Natural killer cell (primary cell): ENCODE measurements around the gene MGMT. TPM values are rescaled to one million over a fixed set of nuclear protein-coding genes. Genes with fewer than 3 reads are reported as not detected.

Source experiments
- ATAC-seq, 3 donors: fragments of 150-1000 bp in 2 of 3; fragments of 200-7000 bp in 1 of 3; cut with Tn5 transposase; 1 replicate in 1 of 3; 2 replicates in 2 of 3; pipeline ENCODE4 v1.10.0; 2021; ENCODE audit warnings: mild to moderate bottlenecking in 2 of 3, moderate library complexity in 2 of 3
- DNase-seq, 2 donors: peaks; one replicate each; pipeline versions ENCODE4 v3.0.0 to v3.0.0-alpha.2; 2013 to 2021; ENCODE audit warnings: mixed read lengths in 1 of 2
- H3K27ac ChIP-seq: one replicate; pipeline ENCODE4 v1.5.1; 2013; ENCODE audit warnings: mild to moderate bottlenecking, low read length
- H3K27me3 ChIP-seq: one replicate; pipeline ENCODE4 v1.6.1; 2013; ENCODE audit warnings: low read length; ENCODE audit not compliant: control insufficient read depth, insufficient read depth
- H3K36me3 ChIP-seq: one replicate; pipeline ENCODE4 v1.6.1; 2013; ENCODE audit warnings: low read length; ENCODE audit not compliant: control insufficient read depth, insufficient read depth
- H3K4me1 ChIP-seq: one replicate; pipeline ENCODE4 v1.6.1; 2013; ENCODE audit warnings: low read length; ENCODE audit not compliant: control insufficient read depth, insufficient read depth
- H3K4me3 ChIP-seq: one replicate; pipeline ENCODE4 v1.5.1; 2013; ENCODE audit warnings: low read length
- H3K9me3 ChIP-seq: one replicate; pipeline ENCODE4 v1.6.1; 2013; ENCODE audit warnings: low read length; ENCODE audit not compliant: control insufficient read depth, insufficient read depth
- H3K27ac Mint-ChIP-seq, 2 donors: one replicate each; pipeline ENCODE4 v1.8.0; 2022; ENCODE audit warnings: mild to moderate bottlenecking in 2 of 2, mixed read lengths in 2 of 2, moderate library complexity in 1 of 2
- H3K27me3 Mint-ChIP-seq, 2 donors: one replicate each; pipeline ENCODE4 v1.8.0; 2022; ENCODE audit warnings: low read depth in 2 of 2, mixed read lengths in 2 of 2
- H3K36me3 Mint-ChIP-seq: one replicate; pipeline ENCODE4 v1.8.0; 2022; ENCODE audit warnings: mixed read lengths
- H3K4me1 Mint-ChIP-seq, 2 donors: one replicate each; pipeline ENCODE4 v1.8.0; 2022; ENCODE audit warnings: mixed read lengths in 2 of 2
- H3K4me3 Mint-ChIP-seq: one replicate; pipeline ENCODE4 v1.8.0; 2022; ENCODE audit warnings: mild to moderate bottlenecking, moderate library complexity, mixed read lengths
- H3K9me3 Mint-ChIP-seq, 2 donors: one replicate each; pipeline ENCODE4 v1.8.0; 2022; ENCODE audit warnings: mixed read lengths in 2 of 2
- CTCF ChIP-seq: fragments of 200-600 bp; IDR thresholded peaks from one replicate; pipeline ENCODE4 v1.8.0; 2022; ENCODE audit warnings: antibody characterized with exemption
- WGBS: methylation state at CpG from one replicate; pipeline ENCODE4 v1.1.7; 2013; ENCODE audit warnings: missing lambda C conversion rate; ENCODE audit not compliant: insufficient coverage; 5-methylcytosine and 5-hydroxymethylcytosine counted together
- intact Hi-C: fragments of 100-400 bp; cut with micrococcal nuclease; formaldehyde crosslinking; loops from one replicate; pipeline ENCODE4 v1.14.2; 2022
- total RNA-seq, 4 donors: library from RNA; stranded (reverse); fragments of 120-200 nt in 1 of 4; gene quantifications; one replicate each; pipeline versions ENCODE4 v1.2.3 to v1.2.4, GENCODE V29; 2013 to 2022

Gene MGMT
- total RNA-seq, 3 donors from 2014 or later (not counting 1 experiment from before 2014, with no cell fraction given), result 16.5 to 19.7 (median 18.8) TPM

GRCh38 chr10:129808092-129808983 lies 341.3 kb downstream of the MGMT start:
- no peaks in the 10 kb centered on the region for H3K36me3 ChIP-seq
- intact Hi-C loops, result no loop called here

GRCh38 chr10:129809431-129809830 lies 342.4 kb downstream of the MGMT start:
- H3K27ac Mint-ChIP-seq, result no peak overlapping the region
- Histone ChIP-seq H3K27me3 (no peaks in the 10 kb centered on the region), H3K4me3 (no peak overlapping the region), H3K9me3 (no peaks in the 10 kb centered on the region), H3K36me3 (no peaks in the 10 kb centered on the region), H3K27ac (no peak overlapping the region), H3K4me1 (no peaks in the 10 kb centered on the region)
- no peaks in the 10 kb centered on the region for H3K4me1 Mint-ChIP-seq
- no peaks in the 10 kb centered on the region for H3K27me3 Mint-ChIP-seq
- peaks cover 3 to 6% of the 10 kb centered on the region in 2 donors for H3K9me3 Mint-ChIP-seq
- H3K36me3 Mint-ChIP-seq, result peaks cover 3% of the 10 kb centered on the region
- H3K4me3 Mint-ChIP-seq, result no peak overlapping the region
- ATAC-seq, result no peak
- TF ChIP-seq CTCF, result no peak
- WGBS, result 91% methylated on average over 9 of the region's 9 CpGs
- no peak for DNase-seq
- intact Hi-C loops, result no loop called here

More at GRCh38 chr10:129808092-129808983, 341.3 kb downstream of the MGMT start:
- DNase-seq (no peak), ATAC-seq (no peak)
- Histone ChIP-seq H3K27me3 (no peaks in the 10 kb centered on the region), H3K9me3 (no peaks in the 10 kb centered on the region), H3K4me3 (no peak overlapping the region), H3K27ac (no peak overlapping the region), H3K4me1 (no peaks in the 10 kb centered on the region)
- no peaks in the 10 kb centered on the region for H3K27me3 Mint-ChIP-seq
- H3K4me1 Mint-ChIP-seq, result no peaks in the 10 kb centered on the region
- H3K36me3 Mint-ChIP-seq, result peaks cover 12% of the 10 kb centered on the region
- peaks cover 6 to 10% of the 10 kb centered on the region in 2 donors for H3K9me3 Mint-ChIP-seq
- no peak overlapping the region for H3K4me3 Mint-ChIP-seq
- TF ChIP-seq CTCF, result no peak
- WGBS, result 92% methylated on average over 26 of the region's 26 CpGs
- H3K27ac Mint-ChIP-seq, result no peak overlapping the region

GRCh38 chr10:129809841-129810240 lies 342.8 kb downstream of the MGMT start:
- no peak for TF ChIP-seq CTCF
- Histone ChIP-seq H3K27me3 (no peaks in the 10 kb centered on the region), H3K36me3 (no peaks in the 10 kb centered on the region), H3K4me3 (no peak overlapping the region), H3K4me1 (no peaks in the 10 kb centered on the region), H3K9me3 (no peaks in the 10 kb centered on the region), H3K27ac (no peak overlapping the region)
- no peak for ATAC-seq
- peaks cover 2 to 4% of the 10 kb centered on the region in 2 donors for H3K9me3 Mint-ChIP-seq
- H3K27ac Mint-ChIP-seq, result no peak overlapping the region
- WGBS, result 90% methylated on average over 13 of the region's 13 CpGs
- no peaks in the 10 kb centered on the region for H3K36me3 Mint-ChIP-seq
- intact Hi-C loops, result no loop called here
- H3K4me3 Mint-ChIP-seq, result no peak overlapping the region
- peaks cover 0 to 2% of the 10 kb centered on the region in 2 donors for H3K27me3 Mint-ChIP-seq
- H3K4me1 Mint-ChIP-seq, result no peaks in the 10 kb centered on the region
- no peak for DNase-seq
